ENCODE results near the gene FZD4. TPM values are rescaled to one million over a fixed set of nuclear protein-coding genes. Genes with fewer than 3 reads are reported as not detected.

Gene FZD4
- total RNA-seq, 1 donor from 2014 or later: 4.7 TPM

GRCh38 chr11:86984701-86985100 lies 29.5 kb upstream of the FZD4 start:
- H3K4me2 ChIP-seq (ENCODE audit: low read length): no peak overlapping the region
- no peak overlapping the region for H3K9ac ChIP-seq (ENCODE audit: low read length)
- no peak overlapping the region for H3K4me3 ChIP-seq (ENCODE audit: insufficient read depth, low read depth, low read length)
- no peaks in the 10 kb centered on the region for H3K9me3 Mint-ChIP-seq (ENCODE audit: unreplicated experiment)
- H3K4me1 ChIP-seq (ENCODE audit: insufficient read depth, low read length): no peaks in the 10 kb centered on the region
- H3K27me3 Mint-ChIP-seq (ENCODE audit: low read depth, unreplicated experiment): no peaks in the 10 kb centered on the region
- no peaks in the 10 kb centered on the region for H3K36me3 Mint-ChIP-seq (ENCODE audit: low read depth, unreplicated experiment)
- TF ChIP-seq EZH2 (IDR thresholded peaks at IDR 0.05; ENCODE audit: insufficient read depth, low read length): no peak
- no peak for TF ChIP-seq CTCF (IDR thresholded peaks at IDR 0.05; ENCODE audit: insufficient read depth, low read depth, low read length)
- peaks cover 5% of the 10 kb centered on the region for H3K4me1 Mint-ChIP-seq (ENCODE audit: low read depth, unreplicated experiment)
- H3K36me3 ChIP-seq (ENCODE audit: insufficient read depth, low read length): no peaks in the 10 kb centered on the region
- no peak overlapping the region for H3K27ac ChIP-seq (ENCODE audit: low read depth, low read length)
- FAIRE-seq: no peak
- no peak for DNase-seq (ENCODE audit: low read depth)
- no peak overlapping the region for H2AFZ ChIP-seq (ENCODE audit: low read depth, low read length)
- no peaks in the 10 kb centered on the region for H4K20me1 ChIP-seq (ENCODE audit: insufficient read depth, low read length)
- no peaks in the 10 kb centered on the region for H3K9me3 ChIP-seq (ENCODE audit: insufficient read depth, low read depth, low read length)
- H3K79me2 ChIP-seq (ENCODE audit: insufficient read depth, low read length): no peaks in the 10 kb centered on the region
- no peaks in the 10 kb centered on the region for H3K27me3 ChIP-seq (ENCODE audit: insufficient read depth, low read length)
- H3K27ac Mint-ChIP-seq (ENCODE audit: unreplicated experiment): no peak overlapping the region
- H3K4me3 Mint-ChIP-seq (ENCODE audit: unreplicated experiment): no peak overlapping the region

GRCh38 chr11:86983021-86983488 lies 27.9 kb upstream of the FZD4 start:
- Mint-ChIP-seq H3K36me3 (ENCODE audit: low read depth, unreplicated experiment) (no peaks in the 10 kb centered on the region), H3K4me1 (ENCODE audit: low read depth, unreplicated experiment) (peaks cover 6% of the 10 kb centered on the region), H3K4me3 (ENCODE audit: unreplicated experiment) (no peak overlapping the region), H3K27ac (ENCODE audit: unreplicated experiment) (no peak overlapping the region), H3K27me3 (ENCODE audit: low read depth, unreplicated experiment) (no peaks in the 10 kb centered on the region), H3K9me3 (ENCODE audit: unreplicated experiment) (no peaks in the 10 kb centered on the region)
- H3K4me3 ChIP-seq (ENCODE audit: insufficient read depth, low read depth, low read length): no peak overlapping the region
- no peak overlapping the region for H2AFZ ChIP-seq (ENCODE audit: low read depth, low read length)
- H3K27ac ChIP-seq (ENCODE audit: low read depth, low read length): no peak overlapping the region
- H4K20me1 ChIP-seq (ENCODE audit: insufficient read depth, low read length): no peaks in the 10 kb centered on the region
- no peaks in the 10 kb centered on the region for H3K79me2 ChIP-seq (ENCODE audit: insufficient read depth, low read length)
- no peak overlapping the region for H3K4me2 ChIP-seq (ENCODE audit: low read length)
- no peaks in the 10 kb centered on the region for H3K27me3 ChIP-seq (ENCODE audit: insufficient read depth, low read length)
- FAIRE-seq (no peak), DNase-seq (ENCODE audit: low read depth) (no peak)
- H3K9me3 ChIP-seq (ENCODE audit: insufficient read depth, low read depth, low read length): no peaks in the 10 kb centered on the region
- no peak for TF ChIP-seq EZH2 (IDR thresholded peaks at IDR 0.05; ENCODE audit: insufficient read depth, low read length)
- no peak for TF ChIP-seq CTCF (IDR thresholded peaks at IDR 0.05; ENCODE audit: insufficient read depth, low read depth, low read length)
- H3K9ac ChIP-seq (ENCODE audit: low read length): no peak overlapping the region
- no peaks in the 10 kb centered on the region for H3K4me1 ChIP-seq (ENCODE audit: insufficient read depth, low read length)
- H3K36me3 ChIP-seq (ENCODE audit: insufficient read depth, low read length): no peaks in the 10 kb centered on the region

GRCh38 chr11:86981777-86982540 lies 26.8 kb upstream of the FZD4 start:
- Mint-ChIP-seq H3K27ac (ENCODE audit: unreplicated experiment) (no peak overlapping the region), H3K27me3 (ENCODE audit: low read depth, unreplicated experiment) (no peaks in the 10 kb centered on the region), H3K4me3 (ENCODE audit: unreplicated experiment) (no peak overlapping the region), H3K9me3 (ENCODE audit: unreplicated experiment) (no peaks in the 10 kb centered on the region), H3K36me3 (ENCODE audit: low read depth, unreplicated experiment) (no peaks in the 10 kb centered on the region), H3K4me1 (ENCODE audit: low read depth, unreplicated experiment) (peaks cover 6% of the 10 kb centered on the region)
- H3K9ac ChIP-seq (ENCODE audit: low read length): no peak overlapping the region
- H2AFZ ChIP-seq (ENCODE audit: low read depth, low read length): no peak overlapping the region
- H3K4me3 ChIP-seq (ENCODE audit: insufficient read depth, low read depth, low read length): no peak overlapping the region
- no peaks in the 10 kb centered on the region for H3K27me3 ChIP-seq (ENCODE audit: insufficient read depth, low read length)
- H3K9me3 ChIP-seq (ENCODE audit: insufficient read depth, low read depth, low read length): no peaks in the 10 kb centered on the region
- no peaks in the 10 kb centered on the region for H3K36me3 ChIP-seq (ENCODE audit: insufficient read depth, low read length)
- no peak for FAIRE-seq
- no peak overlapping the region for H3K27ac ChIP-seq (ENCODE audit: low read depth, low read length)
- no peaks in the 10 kb centered on the region for H3K4me1 ChIP-seq (ENCODE audit: insufficient read depth, low read length)
- no peak for TF ChIP-seq EZH2 (IDR thresholded peaks at IDR 0.05; ENCODE audit: insufficient read depth, low read length)
- TF ChIP-seq CTCF (IDR thresholded peaks at IDR 0.05; ENCODE audit: insufficient read depth, low read depth, low read length): no peak
- no peak for DNase-seq (ENCODE audit: low read depth)
- no peaks in the 10 kb centered on the region for H4K20me1 ChIP-seq (ENCODE audit: insufficient read depth, low read length)
- H3K4me2 ChIP-seq (ENCODE audit: low read length): no peak overlapping the region
- H3K79me2 ChIP-seq (ENCODE audit: insufficient read depth, low read length): no peaks in the 10 kb centered on the region
